Muscle of back (tissue), 11 donors: Measurements from ENCODE around the gene CHST15. TPM values are rescaled to one million over a fixed set of nuclear protein-coding genes. Genes with fewer than 3 reads are reported as not detected.

Source experiments
- DNase-seq, 3 donors: peaks; one replicate each; pipeline versions ENCODE4 v3.0.0 to v3.0.0-alpha.2; 2013
- polyA plus RNA-seq, 10 donors: library from polyadenylated mRNA; unstranded; fragments of 120-200 nt; gene quantifications; one replicate each; pipeline ENCODE4 v1.2.1, GENCODE V29; 2013; ENCODE audit not compliant: insufficient read length in 10 of 10

CHST15 gene
- polyA plus RNA-seq, 10 donors = 13.5 to 24.0 (median 18.5) TPM

DNA sequence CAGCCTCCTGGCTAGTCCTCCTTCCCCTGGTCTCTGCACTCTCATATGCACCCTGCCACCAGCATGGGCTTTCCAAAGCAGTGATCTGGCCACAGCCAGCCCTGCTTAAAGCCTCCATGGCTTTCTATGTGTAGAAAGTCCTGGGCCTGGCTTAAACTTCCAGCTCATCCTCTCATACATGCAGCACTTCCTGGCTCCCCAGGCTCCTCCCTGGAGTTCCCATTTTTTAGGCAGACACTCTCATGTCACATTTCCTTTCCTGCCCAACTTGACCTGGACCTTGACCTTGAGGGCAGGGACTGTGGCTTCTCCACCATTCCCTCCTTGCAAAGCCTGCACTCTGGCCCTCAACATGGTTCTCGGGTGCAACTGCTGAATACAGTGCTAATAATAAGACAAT, 79.5 kb downstream of the CHST15 start:
- no peak for DNase-seq

DNA sequence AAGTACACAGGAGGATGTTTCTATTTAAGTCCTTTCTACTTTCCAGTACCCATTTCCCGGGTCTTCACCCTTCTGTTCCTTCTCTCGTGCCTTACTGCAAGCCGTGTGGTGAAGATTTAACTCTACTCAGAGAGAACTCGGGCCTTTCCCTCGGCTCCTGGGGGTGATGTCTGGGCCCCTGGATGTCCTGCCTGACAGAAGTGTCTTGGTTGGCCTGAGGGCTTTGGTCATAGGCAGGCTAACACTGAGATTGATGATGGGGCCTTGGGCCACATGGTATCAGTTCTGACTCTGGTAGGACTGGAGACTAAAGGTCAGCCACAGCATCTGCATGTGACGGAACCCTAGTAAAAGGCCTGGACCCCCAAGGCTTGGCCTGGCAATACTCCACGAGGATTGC, 80.4 kb downstream of the CHST15 start:
- DNase-seq = no peak

DNA sequence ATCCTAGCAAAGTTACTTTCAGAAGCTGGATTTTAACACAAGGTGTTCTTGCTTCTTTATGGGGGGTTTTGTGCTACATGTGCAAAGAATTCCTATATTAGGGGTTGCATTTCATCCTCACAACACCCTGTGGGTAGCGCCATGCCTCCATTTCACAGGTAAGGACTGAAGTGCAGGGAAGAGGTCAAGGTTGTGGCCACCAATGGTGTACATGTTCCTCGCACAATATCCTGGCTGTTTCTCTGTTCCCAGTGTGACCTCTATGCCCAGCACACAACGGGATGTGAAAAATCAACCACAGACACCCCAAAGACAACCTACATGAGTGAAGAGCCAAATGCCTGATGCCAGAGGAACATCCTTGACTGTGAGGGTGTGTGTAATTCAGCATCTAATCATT, 80.8 kb downstream of the CHST15 start:
- no peak for DNase-seq

DNA sequence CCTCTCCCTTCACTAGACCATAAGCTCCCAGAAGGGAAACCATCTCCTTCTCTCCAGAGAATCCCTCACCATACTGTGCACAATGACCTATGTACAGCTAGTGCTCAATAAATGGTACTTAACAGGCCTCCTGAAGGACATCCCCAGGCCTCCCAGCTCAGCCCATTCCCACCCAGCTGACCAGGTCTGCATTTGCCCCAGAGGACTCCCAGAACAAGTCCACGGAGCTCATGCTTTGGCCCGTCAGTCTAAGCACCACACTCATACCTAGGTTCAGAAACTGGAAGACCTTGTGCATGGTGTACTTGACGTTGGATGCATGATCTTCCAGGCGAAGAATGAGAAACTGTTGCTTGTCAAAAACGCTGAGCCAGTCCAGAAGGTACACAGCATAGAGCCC, 81.3 kb downstream of the CHST15 start:
- DNase-seq = no peak

DNA sequence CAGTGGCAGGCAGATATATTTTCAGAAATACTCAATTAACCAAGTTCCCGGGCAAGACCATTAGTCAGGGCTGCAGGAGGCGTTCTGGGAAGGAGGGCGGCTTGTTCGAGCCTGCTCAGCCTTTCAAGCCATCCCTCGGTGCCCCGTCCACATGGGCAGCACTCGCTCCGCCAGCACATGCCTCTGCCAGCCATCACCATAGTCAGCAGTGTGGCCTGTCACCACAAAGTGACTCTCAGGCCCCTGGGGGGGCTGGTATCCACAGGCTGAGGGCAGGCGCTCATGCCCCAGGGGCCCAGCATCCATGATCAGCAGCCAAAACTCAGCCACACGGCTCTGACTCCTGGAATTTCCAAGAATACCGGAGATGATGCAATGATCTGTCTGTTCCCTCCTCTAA, 81.9 kb downstream of the CHST15 start:
- DNase-seq = no peak

DNA sequence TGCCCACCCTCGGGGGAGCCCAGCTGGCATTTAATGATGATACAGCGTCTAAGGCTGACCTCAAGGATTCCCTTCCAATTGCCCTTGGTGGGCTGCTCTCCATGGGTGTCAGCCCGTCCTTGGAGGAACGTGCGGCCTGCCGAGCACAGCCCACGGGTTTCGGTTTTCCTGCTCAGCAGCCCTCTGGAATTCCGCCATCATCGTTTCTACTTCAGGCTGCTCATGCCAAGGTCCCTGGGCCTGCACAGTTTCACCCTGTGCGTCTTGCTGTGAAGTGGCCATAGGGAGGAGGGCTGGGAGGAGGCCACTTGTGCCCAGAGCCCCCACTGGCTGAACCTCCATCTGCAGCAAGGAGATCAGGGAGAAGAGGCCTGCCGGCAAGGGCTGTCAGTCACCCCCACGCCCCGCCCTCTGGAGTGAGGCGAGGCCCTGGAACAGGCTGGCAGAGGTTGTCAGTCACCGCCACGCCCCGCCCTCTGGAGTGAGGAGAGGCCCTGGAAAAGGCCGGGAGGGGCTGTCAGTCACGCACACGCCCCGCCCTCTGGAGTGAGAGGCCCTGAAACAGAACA, 82.8 kb downstream of the CHST15 start:
- peak in 1 of 3 donors; percentile 29 for DNase-seq

DNA sequence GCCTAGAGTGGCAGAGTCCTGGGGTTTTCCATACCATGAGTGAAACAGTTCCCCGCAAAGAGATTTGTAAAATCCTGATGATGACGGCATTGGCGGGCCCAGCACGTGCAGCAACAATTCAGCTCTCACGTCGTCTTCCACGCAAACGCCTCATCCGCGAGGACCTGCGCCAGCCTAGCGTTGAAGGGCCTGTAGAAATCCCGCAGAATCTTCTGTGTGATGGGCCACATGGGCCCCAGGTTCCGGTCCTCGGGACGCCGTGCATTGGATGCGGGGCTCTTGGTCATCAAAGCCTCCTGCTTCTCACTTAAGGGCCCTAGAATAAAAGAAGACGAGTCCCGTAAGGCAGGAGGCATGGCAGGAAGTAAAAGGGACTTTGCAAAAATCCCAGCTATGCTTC, 83.4 kb downstream of the CHST15 start:
- no peak for DNase-seq

DNA sequence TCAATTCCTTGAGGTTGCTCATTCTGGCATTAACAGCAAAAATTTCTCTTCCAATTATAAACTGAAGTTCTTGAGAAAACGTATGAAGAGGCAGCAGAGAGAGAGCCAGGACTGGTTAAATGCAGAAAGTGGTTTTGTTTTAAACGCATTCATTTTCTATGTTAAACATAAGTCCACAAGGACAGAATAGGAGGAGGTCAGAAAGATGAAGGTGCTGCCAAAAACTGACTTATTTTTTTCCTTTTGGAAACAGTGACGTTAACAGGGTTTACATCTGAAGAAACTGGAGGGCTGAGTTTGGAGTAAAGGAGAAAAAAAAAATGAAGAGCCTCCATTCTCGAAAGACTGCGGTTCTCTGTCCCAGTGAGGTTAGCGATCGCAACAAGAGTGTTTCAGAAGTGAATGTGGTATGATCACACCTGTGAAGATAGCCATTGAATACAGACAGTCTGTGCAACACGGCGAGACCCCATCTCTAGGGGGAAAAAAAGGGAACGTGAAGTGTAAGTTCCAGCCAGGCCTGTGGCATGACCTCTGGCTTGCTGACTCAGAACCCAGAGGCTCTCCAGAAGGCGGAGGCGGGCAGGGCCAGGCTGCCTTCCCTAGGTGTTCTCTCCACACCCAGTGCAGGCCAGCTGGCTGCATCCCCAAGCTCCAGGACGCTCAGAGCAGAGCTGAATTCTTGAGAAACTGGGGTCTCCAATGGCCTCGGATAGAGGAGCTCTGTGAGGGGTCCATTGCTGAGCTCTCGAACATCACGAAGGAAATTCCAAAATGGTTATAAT, 84.0 kb downstream of the CHST15 start:
- DNase-seq = peak; percentile 65 to 87 (median 76)

DNA sequence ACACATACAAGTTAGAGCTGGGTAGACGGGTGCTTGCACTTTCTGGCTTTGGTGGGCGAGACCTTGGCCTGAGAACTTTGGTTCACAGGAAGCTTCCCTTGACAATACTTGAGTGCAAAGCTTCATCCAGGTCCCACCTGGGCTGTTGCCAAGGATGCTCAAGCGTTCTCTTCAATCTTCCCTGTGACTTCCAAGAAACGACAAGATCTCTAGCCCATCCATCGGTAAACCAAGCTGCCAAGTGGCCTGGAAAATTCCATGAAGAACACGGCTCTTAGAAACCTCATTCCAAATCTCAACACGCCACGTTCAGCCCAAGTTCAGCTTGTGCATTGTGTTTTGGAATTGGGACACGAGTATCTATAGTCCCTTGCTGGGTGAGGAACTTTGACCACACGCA, 84.7 kb downstream of the CHST15 start:
- peak; percentile 53 to 88 (median 79) for DNase-seq

- peak in 2 of 3 donors; percentile 25 to 74 for DNase-seq
Measured at GRCh38 chr10:124008187-124008586, 85.2 kb downstream of the CHST15 start.

- DNase-seq = no peak
Measured at GRCh38 chr10:124007773-124008145, 85.6 kb downstream of the CHST15 start.

- no peak for DNase-seq
Measured at GRCh38 chr10:124007102-124007772, 86.2 kb downstream of the CHST15 start.

GRCh38 chr10:124006526-124006925, 86.9 kb downstream of the CHST15 start:
- no peak for DNase-seq

GRCh38 chr10:124005991-124006392, 87.4 kb downstream of the CHST15 start:
- DNase-seq = peak in 1 of 3 donors; percentile 47

- DNase-seq = no peak
Measured at GRCh38 chr10:124005091-124005490, 88.3 kb downstream of the CHST15 start.

- DNase-seq = no peak
Measured at GRCh38 chr10:124004663-124005004, 88.8 kb downstream of the CHST15 start.

DNA sequence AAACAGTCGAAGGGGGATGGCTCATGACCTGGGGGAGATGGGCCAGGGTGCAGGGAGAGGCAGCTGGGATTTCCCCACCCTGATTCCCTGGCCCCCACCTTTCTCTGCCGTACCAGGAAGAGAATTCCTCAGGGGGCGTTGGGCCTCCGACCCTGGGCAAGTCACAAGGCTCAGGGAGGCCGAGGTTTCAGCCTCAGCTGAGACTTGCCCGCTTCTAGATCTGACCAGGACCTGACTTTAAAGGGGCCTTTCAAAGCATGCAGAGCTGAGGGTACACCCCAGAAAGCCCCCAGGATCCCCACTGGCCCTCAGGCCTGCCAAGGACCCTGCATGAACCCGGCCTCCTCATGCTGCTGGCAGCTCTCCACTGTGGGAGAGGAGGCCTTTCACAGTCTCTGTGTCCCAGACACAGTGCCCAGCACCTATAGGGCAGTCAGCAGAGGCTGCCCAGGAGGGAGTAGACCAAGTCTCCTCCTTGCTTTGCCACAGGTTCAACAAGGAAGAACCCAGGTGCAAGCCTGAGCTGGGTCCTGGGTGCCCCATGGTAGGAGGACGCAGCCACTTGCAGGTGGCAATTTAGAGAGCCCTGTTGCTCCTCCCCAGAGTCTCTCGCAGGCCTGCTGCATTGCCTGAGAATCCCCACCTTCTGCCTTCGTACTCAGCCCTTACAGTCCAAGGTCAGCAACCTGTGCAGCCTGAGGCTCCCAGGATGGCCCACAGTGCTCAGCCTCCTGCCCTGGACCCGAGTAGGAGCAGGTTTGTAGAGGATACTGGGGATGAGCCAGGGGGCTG, 89.3 kb downstream of the CHST15 start:
- no peak for DNase-seq

DNA sequence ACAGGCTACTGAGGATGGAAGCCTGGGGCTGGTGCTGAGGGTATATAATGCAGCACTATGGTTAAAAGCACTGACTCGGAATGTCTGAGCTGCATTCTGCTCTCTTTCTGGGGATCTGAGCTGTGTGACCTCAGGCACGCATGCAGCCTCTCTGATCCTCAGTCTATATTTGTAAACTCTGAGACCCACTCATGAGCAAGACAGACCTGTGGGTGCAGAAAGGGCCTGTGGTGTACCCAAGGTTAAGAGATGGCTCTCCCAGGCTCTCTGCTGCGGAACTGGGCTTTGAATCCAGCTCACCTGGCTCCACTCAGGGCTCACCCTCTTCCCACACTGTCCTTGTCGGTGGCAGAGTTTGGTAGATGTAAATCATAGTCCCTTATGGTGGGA, 89.9 kb downstream of the CHST15 start:
- no peak for DNase-seq

DNA sequence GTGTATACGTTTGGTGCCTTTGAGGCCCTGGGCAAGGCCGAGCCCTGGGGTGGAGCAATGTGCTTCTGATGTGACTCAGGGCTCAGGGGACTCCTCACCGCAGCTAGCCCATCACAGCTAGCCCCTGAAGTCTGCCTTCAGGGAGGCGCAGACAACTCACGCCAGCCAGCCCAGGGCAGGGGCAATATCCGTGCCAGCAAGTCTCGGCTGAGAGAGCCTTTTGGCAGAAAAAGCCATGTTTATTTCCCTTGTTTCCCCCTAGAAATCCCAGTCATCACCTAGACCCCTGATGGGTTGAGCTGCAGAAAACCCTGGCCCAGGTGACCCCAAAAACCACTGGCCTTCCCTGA, 90.4 kb downstream of the CHST15 start:
- DNase-seq = no peak

GRCh38 chr10:124002391-124003069, 90.9 kb downstream of the CHST15 start:
- peak in 1 of 3 donors; percentile 1 for DNase-seq

DNA sequence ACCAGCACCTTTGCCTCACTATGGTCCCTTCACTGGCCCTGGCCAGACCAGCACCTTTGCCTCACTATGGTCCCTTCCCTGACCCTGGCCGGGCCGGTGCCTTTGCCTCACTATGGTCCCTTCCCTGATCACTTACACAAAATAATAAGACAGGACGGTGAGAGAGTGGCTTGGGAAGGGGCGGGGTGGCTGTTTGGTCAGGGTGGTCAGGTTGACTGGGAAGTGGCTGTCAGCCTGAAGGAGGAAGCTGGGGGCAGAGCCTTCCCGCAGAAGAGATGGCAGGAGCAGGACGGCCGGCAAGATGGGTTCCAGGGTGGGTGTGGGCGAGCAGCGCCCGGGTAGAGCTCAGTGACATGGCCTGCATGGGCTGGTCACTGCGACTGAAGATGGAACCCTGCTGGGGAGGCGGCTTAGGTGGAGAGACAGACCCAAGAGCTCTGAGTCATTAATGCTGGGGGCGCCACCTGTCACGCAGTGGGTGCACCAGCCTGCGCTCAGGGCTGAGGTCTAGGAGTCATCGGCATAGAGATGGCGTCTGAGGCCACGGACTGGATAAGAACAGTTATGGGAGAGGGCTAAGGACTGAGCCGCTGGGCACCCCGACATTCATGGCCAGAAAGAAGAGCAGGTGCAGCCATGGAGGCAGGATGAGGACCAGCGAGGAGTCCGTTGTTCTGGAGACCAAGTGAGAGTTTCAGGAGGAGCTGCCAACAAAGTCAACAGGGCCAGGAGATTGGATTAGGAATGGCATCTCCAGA, 91.8 kb downstream of the CHST15 start:
- DNase-seq = peak in 1 of 3 donors; percentile 1
